Left ventricle myocardium inferior (tissue), 1 donor: ENCODE data around the gene ANKRD44. TPM values are rescaled to one million over a fixed set of nuclear protein-coding genes. Genes with fewer than 3 reads are reported as not detected.

ENCODE experiments used
- DNase-seq: peaks from one replicate; pipeline ENCODE4 v3.0.0-alpha.2; 2020
- H3K27ac ChIP-seq: fragments of 200-600 bp; replicated peaks from 2 replicates; pipeline ENCODE4 v1.8.0; 2021
- H3K27me3 ChIP-seq: fragments of 200-600 bp; 2 replicates; pipeline ENCODE4 v1.8.0; 2021; ENCODE audit warnings: low read depth
- H3K36me3 ChIP-seq: fragments of 200-600 bp; 2 replicates; pipeline ENCODE4 v1.8.0; 2021
- H3K4me1 ChIP-seq: fragments of 200-600 bp; 2 replicates; pipeline ENCODE4 v1.8.0; 2021
- H3K4me3 ChIP-seq: fragments of 200-600 bp; 2 replicates; pipeline ENCODE4 v1.8.0; 2021; ENCODE audit warnings: mild to moderate bottlenecking, moderate library complexity
- H3K9me3 ChIP-seq: fragments of 200-600 bp; replicated peaks from 2 replicates; pipeline ENCODE4 v1.8.0; 2021
- CTCF ChIP-seq: fragments of 200-600 bp; IDR thresholded peaks from 2 replicates; pipeline ENCODE4 v1.8.0; 2021; ENCODE audit warnings: antibody characterized with exemption, mild to moderate bottlenecking, borderline replicate concordance
- intact Hi-C: fragments of 100-400 bp; cut with micrococcal nuclease; formaldehyde crosslinking; loops from one replicate; pipeline ENCODE4 v1.11.0; 2022
- total RNA-seq: library from RNA; stranded (reverse); fragmentation: NEBNext Ultra II Directional; extraction: Animal tissue kit (Norgen Biotek cat#: 25700); gene quantifications from one replicate; pipeline ENCODE4 v1.2.1, GENCODE V29; 2021
- donor health status: DM: no; HTN: yes; CAD: no; lungs with severe emphysema.

ANKRD44 gene
- total RNA-seq, 1 donor from 2014 or later, result 7.1 TPM

- TF ChIP-seq CTCF, result no peak
- Histone ChIP-seq H3K9me3 (no peaks in the 10 kb centered on the region), H3K4me3 (no peak overlapping the region), H3K27me3 (no peaks in the 10 kb centered on the region), H3K36me3 (no peaks in the 10 kb centered on the region), H3K4me1 (peaks cover 29% of the 10 kb centered on the region), H3K27ac (no peak overlapping the region)
- no peak for DNase-seq
- intact Hi-C loops, result no loop called here
Measured at GRCh38 chr2:197258580-197258979, 52.0 kb downstream of the ANKRD44 start.

- no peak for TF ChIP-seq CTCF
- DNase-seq, result no peak
- no peaks in the 10 kb centered on the region for H3K36me3 ChIP-seq
- intact Hi-C loops, result no loop called here
- H3K4me3 ChIP-seq, result no peak overlapping the region
- H3K4me1 ChIP-seq, result peaks cover 22% of the 10 kb centered on the region
- no peak overlapping the region for H3K27ac ChIP-seq
- no peaks in the 10 kb centered on the region for H3K9me3 ChIP-seq
- no peaks in the 10 kb centered on the region for H3K27me3 ChIP-seq
Measured at GRCh38 chr2:197256547-197257170, 53.9 kb downstream of the ANKRD44 start.

GRCh38 chr2:197256021-197256420 is 54.6 kb downstream of the ANKRD44 start:
- intact Hi-C loops, result no loop called here
- no peaks in the 10 kb centered on the region for H3K36me3 ChIP-seq
- peak overlapping the region; percentile 41 for H3K27ac ChIP-seq
- no peaks in the 10 kb centered on the region for H3K27me3 ChIP-seq
- peaks cover 19% of the 10 kb centered on the region for H3K4me1 ChIP-seq
- no peaks in the 10 kb centered on the region for H3K9me3 ChIP-seq
- DNase-seq, result no peak
- peak overlapping the region; percentile 38 for H3K4me3 ChIP-seq
- TF ChIP-seq CTCF, result no peak

GRCh38 chr2:197255543-197255942 is 55.0 kb downstream of the ANKRD44 start:
- Histone ChIP-seq H3K27ac (peak overlapping the region; percentile 41), H3K9me3 (no peaks in the 10 kb centered on the region), H3K36me3 (no peaks in the 10 kb centered on the region), H3K4me3 (peak overlapping the region; percentile 38), H3K27me3 (no peaks in the 10 kb centered on the region), H3K4me1 (peaks cover 19% of the 10 kb centered on the region)
- intact Hi-C loops, result no loop called here
- peak; percentile 67 for DNase-seq
- TF ChIP-seq CTCF, result no peak

- Histone ChIP-seq H3K27ac (peak overlapping the region; percentile 41), H3K9me3 (no peaks in the 10 kb centered on the region), H3K27me3 (no peaks in the 10 kb centered on the region), H3K36me3 (no peaks in the 10 kb centered on the region), H3K4me1 (peaks cover 19% of the 10 kb centered on the region), H3K4me3 (peak overlapping the region; percentile 38)
- intact Hi-C loops, result no loop called here
- no peak for DNase-seq
- TF ChIP-seq CTCF, result no peak
Measured at GRCh38 chr2:197254776-197255530, 55.6 kb downstream of the ANKRD44 start.
